IPS DF 6.9 (cell line): ENCODE results near the gene MYO9A.

ENCODE experiments used
- DNase-seq: peaks from one replicate; pipeline ENCODE4 v3.0.0-alpha.2; 2013; ENCODE audit warnings: low read depth, low spot score
- H3K27ac ChIP-seq: one replicate; pipeline ENCODE4 v1.5.1; 2013; ENCODE audit warnings: low read length, control low read depth
- H3K27me3 ChIP-seq: 2 replicates; pipeline ENCODE4 v1.6.1; 2013; ENCODE audit warnings: mild to moderate bottlenecking, low read length; ENCODE audit not compliant: control insufficient read depth, insufficient read depth
- H3K36me3 ChIP-seq: 2 replicates; pipeline ENCODE4 v1.6.1; 2013; ENCODE audit warnings: low read length; ENCODE audit not compliant: control insufficient read depth, insufficient read depth
- H3K4me1 ChIP-seq: 2 replicates; pipeline ENCODE4 v1.6.1; 2013; ENCODE audit warnings: low read length; ENCODE audit not compliant: control insufficient read depth, insufficient read depth
- H3K4me3 ChIP-seq: 2 replicates; pipeline ENCODE4 v1.5.1; 2013; ENCODE audit warnings: mild to moderate bottlenecking, low read length
- H3K9me3 ChIP-seq: 2 replicates; pipeline ENCODE4 v1.6.1; 2013; ENCODE audit warnings: low read length, inconsistent platforms; ENCODE audit not compliant: control insufficient read depth, insufficient read depth
- WGBS: extraction: QIAGEN DNeasy Blood & Tissue Kit; methylation state at CpG from one replicate; pipeline ENCODE4 v1.1.7; 2013; ENCODE audit warnings: mixed read lengths, missing lambda C conversion rate; ENCODE audit not compliant: insufficient read length, insufficient coverage; 5-methylcytosine and 5-hydroxymethylcytosine counted together

The MYO9A gene

DNA sequence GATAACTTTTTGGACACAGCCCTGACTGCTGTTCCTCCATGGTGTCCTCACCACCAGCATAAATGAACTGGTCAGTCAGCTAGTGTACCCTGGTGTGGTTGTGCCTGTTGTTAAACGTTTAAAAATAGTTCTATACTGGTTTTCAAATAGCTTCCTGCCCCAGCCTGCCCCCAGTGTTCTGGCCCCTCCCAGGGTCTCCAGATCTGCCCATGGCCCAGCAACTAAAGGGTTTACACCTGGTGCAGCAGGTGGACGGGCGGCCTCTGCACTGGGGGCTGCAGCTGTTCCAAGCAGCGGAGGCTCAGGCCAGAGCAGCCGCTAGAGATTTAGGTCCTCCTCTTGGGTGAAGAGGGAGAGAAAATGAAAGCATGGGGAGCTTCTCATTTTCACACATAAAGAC, 313.7 kb downstream of the MYO9A start:
- Histone ChIP-seq H3K4me1 (peaks cover 9% of the 10 kb centered on the region; the same call in 1 of the 2 replicates), H3K36me3 (no peaks in the 10 kb centered on the region), H3K27me3 (no peaks in the 10 kb centered on the region), H3K9me3 (no peaks in the 10 kb centered on the region), H3K27ac (no peak overlapping the region), H3K4me3 (no peak overlapping the region)
- DNase-seq = no peak
- no CpG with 5 or more reads among the region's 5 CpGs for WGBS

DNA sequence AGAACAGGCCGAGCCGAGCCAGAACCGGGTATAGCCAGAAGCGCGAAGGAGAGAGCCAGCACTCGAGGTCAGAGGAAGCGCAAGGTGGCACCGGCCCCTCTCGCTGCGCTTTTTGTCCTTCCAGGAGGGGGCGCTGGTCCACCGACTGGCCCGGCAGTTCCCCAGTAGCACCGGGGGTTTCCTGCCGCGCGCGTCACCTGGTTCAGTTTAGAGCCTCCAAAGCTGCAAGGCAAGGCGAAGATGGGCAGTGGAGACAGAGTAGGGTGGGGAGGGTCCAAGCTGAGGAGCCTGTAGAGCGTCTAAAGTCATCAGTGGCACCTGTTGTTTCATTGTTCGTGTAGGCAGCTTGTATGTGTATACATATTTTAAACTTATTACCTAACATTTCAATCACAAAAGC, 315.2 kb downstream of the MYO9A start:
- DNase-seq = no peak
- peaks cover 4% of the 10 kb centered on the region; the same call in 1 of the 2 replicates for H3K4me1 ChIP-seq
- WGBS = no CpG with 5 or more reads among the region's 21 CpGs
- H3K36me3 ChIP-seq = no peaks in the 10 kb centered on the region
- H3K9me3 ChIP-seq = no peaks in the 10 kb centered on the region
- no peak overlapping the region for H3K4me3 ChIP-seq
- no peaks in the 10 kb centered on the region for H3K27me3 ChIP-seq
- no peak overlapping the region for H3K27ac ChIP-seq

DNA sequence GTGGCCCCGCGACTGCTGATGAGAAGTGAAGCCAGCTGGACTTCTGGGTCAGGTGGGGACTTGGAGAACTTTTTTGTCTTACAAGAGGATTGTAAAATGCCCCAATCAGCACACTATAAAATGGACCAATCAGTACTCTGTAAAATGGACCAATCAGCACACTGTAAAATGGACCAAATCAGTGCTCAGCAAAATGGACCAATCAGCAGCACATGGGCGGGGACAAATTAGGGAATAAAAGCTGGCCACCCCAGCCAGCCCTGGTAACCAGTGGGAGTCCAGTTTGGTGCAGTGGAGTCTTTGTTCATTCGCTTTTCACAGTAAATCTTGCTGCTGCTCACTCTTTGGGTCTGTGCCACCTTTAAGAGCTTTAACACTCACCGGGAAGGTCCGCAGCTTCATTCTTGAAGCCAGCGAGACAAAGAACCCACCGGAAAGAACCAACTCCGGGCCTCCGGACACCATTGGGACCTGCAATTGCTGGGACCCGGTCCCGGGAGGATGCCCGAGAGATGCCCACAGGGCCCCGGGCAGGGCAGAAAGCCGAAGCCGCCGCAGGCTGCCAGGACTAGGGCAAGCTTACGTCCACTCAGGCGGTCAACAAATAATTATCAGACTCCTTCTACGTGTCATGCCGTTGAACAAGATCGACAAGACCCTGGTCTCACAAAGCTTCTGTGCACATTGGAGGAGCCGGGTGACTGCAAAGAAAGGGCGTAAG, 315.9 kb downstream of the MYO9A start:
- no peak overlapping the region for H3K27ac ChIP-seq
- H3K36me3 ChIP-seq = no peaks in the 10 kb centered on the region
- H3K9me3 ChIP-seq = no peaks in the 10 kb centered on the region
- no peak overlapping the region for H3K4me3 ChIP-seq
- no peaks in the 10 kb centered on the region for H3K27me3 ChIP-seq
- no peak for DNase-seq
- no CpG with 5 or more reads among the region's 24 CpGs for WGBS
- peaks cover 3% of the 10 kb centered on the region; the same call in 1 of the 2 replicates for H3K4me1 ChIP-seq

DNA sequence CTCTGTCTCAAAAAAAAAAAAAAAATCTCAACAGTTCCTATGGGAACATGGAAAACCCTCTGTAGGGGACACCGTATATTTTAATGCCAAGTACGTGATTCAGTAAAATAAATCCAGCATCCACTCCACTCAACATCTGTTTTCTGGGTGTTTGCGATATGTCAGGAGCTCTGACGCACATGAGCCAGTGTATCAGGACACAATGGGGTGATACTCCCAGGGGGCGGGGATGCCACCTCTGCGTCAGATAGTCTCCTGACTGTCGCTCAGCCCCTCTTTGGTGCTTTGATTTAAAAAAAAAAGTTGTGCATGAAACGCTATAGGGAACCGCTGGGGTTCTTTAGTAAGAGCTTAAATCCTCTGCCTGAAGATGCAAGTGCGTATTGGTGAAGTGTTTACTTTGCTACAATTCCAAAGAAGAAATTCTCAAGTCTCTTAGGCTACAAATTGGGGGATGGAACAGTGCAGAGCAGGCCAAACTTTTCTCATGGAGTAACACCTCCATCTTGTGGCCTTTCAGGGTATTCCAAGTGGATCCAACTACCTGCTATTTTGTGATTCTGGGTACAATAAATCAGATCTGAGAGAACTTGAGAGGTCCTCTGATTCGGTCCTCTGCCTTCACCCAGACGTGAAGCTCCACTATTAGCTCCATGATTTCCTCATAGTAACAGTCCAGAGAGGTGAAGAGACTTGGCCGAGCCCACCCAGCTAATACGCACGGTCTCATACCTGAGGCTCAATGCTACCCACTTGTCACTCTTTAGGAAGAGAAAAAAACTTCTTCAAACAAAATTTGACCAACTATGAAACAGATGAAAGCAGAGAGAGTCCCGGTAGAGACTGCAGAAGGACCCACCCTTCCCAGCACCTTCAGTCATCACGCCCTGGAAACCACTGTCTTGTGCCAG, 316.9 kb downstream of the MYO9A start:
- DNase-seq = no peak
- no peaks in the 10 kb centered on the region for H3K9me3 ChIP-seq
- no peak overlapping the region for H3K27ac ChIP-seq
- H3K4me3 ChIP-seq = no peak overlapping the region
- no peaks in the 10 kb centered on the region for H3K36me3 ChIP-seq
- H3K27me3 ChIP-seq = no peaks in the 10 kb centered on the region
- no peaks in the 10 kb centered on the region; the same call in 1 of the 2 replicates for H3K4me1 ChIP-seq
- no CpG with 5 or more reads among the region's 17 CpGs for WGBS

DNA sequence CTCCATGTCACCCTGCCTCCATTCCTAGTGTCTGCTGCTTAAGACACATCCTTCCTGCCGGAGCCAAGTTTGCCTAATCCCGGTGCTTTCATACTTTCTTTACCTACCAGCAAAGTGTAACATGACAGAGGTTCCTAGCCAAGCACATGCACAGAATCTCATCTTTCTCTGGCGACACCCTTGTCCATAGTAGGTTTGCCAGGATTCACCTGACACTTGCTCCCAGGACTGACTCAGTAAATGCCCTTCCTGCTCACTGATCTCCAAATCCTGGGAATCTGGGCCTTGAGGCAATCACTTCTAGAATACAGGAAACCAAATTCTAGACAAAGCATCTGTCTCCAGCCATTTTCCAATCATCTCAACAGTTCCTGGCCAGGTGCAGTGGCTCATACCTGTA, 317.8 kb downstream of the MYO9A start:
- no CpG with 5 or more reads among the region's 3 CpGs for WGBS
- Histone ChIP-seq H3K4me1 (no peaks in the 10 kb centered on the region; the same call in 1 of the 2 replicates), H3K4me3 (no peak overlapping the region), H3K27me3 (no peaks in the 10 kb centered on the region), H3K36me3 (no peaks in the 10 kb centered on the region), H3K9me3 (no peaks in the 10 kb centered on the region), H3K27ac (no peak overlapping the region)
- DNase-seq = no peak

DNA sequence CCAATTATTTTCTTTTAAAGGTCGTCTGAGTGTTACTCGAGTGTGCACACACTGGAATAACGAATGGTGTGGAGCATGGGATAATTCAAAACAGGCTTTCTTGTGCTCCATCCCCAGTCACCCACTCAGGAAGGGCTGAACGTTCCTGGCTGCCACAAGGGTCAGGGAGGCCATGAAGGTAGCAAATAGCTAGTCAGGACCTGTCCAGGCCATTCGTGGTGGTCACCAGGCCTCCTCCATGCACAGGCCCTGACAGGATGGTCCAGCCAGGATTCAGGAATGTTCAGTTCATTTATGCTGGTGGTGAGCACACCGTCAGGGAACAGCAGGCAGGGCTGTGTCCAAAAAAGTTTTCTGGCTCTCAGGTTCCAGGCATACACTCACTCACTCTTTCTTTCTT, 319.3 kb downstream of the MYO9A start:
- Histone ChIP-seq H3K27ac (no peak overlapping the region), H3K4me3 (no peak overlapping the region), H3K36me3 (no peaks in the 10 kb centered on the region), H3K27me3 (no peaks in the 10 kb centered on the region), H3K9me3 (no peaks in the 10 kb centered on the region), H3K4me1 (no peaks in the 10 kb centered on the region; the same call in 1 of the 2 replicates)
- no CpG with 5 or more reads among the region's 6 CpGs for WGBS
- no peak for DNase-seq

DNA sequence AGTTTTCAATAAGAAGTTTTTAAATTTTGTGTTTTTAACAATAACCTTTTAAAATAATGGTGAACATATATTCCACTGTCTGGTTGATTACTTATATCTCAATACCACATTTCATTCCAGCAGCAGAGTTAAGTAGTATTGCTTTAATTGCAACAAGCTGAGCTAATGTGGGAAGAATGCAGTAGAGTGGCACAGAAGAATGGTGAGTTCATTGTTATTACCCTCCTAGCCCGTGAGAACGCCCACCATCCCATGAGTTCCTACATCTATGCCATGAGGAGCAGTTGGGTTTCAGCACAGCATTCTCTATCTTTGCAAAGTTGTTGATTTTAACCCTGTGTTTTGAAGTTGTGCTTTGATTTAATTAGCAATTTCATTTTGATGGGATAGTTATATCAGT, 325.4 kb downstream of the MYO9A start:
- Histone ChIP-seq H3K36me3 (no peaks in the 10 kb centered on the region), H3K27me3 (no peaks in the 10 kb centered on the region), H3K9me3 (no peaks in the 10 kb centered on the region), H3K4me3 (no peak overlapping the region), H3K27ac (no peak overlapping the region), H3K4me1 (no peaks in the 10 kb centered on the region; the same call in 1 of the 2 replicates)
- no peak for DNase-seq
- no CpG with 5 or more reads among the region's 2 CpGs for WGBS

DNA sequence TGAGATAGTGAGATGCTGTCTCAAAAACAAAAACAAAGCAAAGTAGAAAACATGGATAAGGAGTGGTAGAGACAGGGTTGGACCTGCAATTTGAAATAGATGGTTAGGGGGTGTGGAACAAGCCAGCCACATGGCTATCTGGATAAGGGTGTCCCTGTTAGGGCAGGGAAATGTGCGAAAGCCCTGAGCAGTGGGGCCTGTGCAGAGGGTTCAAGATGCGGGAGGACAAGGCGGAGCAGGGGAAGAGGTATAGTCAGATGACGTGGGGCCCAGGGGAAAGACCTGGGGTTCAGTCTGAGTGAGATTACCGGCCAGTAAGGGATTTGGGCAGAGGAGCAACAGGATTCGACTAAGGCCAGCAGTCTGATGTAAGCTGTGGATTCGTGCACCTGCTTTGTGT, 326.0 kb downstream of the MYO9A start:
- Histone ChIP-seq H3K36me3 (no peaks in the 10 kb centered on the region), H3K4me1 (no peaks in the 10 kb centered on the region; the same call in 1 of the 2 replicates), H3K9me3 (no peaks in the 10 kb centered on the region), H3K4me3 (no peak overlapping the region), H3K27me3 (no peaks in the 10 kb centered on the region), H3K27ac (no peak overlapping the region)
- DNase-seq = no peak
- no CpG with 5 or more reads among the region's 7 CpGs for WGBS

DNA sequence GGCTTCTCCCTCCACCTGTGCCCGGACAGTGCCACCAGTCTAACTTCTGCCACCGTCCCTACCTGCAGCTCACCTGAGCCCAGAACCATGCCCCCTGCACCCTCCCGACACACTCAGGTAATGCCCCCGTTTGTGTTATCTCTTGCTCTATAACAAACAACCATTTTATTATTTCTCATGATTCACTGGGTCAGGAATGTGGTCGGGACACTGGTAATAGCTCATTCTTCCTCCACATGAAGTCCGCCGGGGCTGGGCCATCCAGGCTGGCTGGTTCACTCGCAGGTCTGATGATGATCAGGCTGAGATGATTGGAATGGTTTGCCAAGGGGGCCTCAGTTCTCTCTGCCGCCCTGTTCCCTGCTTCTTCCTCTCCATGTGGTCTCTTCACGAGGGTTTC, 327.9 kb downstream of the MYO9A start:
- Histone ChIP-seq H3K27ac (no peak overlapping the region), H3K4me3 (no peak overlapping the region), H3K4me1 (no peaks in the 10 kb centered on the region; the same call in 1 of the 2 replicates), H3K27me3 (no peaks in the 10 kb centered on the region), H3K36me3 (no peaks in the 10 kb centered on the region), H3K9me3 (no peaks in the 10 kb centered on the region)
- no CpG with 5 or more reads among the region's 10 CpGs for WGBS
- DNase-seq = no peak

DNA sequence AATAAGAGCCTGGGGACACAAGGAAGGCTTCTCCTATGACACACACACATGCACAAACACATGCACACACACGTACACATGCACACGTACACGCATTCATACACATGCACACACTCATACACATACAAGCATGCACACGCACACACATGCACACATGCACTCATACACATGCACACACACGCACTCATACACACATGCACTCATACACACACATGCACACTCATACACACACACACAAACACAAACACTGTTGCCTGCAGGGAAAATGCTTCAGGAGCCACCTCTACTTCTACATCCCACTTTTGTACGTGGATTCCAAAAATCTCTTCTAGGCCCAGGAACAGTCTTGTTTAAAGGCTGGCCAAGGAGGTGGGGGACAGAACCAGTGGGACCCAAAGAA, 328.3 kb downstream of the MYO9A start:
- DNase-seq = no peak
- H3K27me3 ChIP-seq = no peaks in the 10 kb centered on the region
- no peaks in the 10 kb centered on the region; the same call in 1 of the 2 replicates for H3K4me1 ChIP-seq
- no peak overlapping the region for H3K4me3 ChIP-seq
- no peaks in the 10 kb centered on the region for H3K36me3 ChIP-seq
- no CpG with 5 or more reads among the region's 6 CpGs for WGBS
- H3K27ac ChIP-seq = no peak overlapping the region
- H3K9me3 ChIP-seq = no peaks in the 10 kb centered on the region
